Spleen (tissue), 7 donors: ENCODE measurements around the gene DOCK11.

Experiments
- CTCF ChIP-seq, 11 experiments: fragments of 200-600 bp in 7 of 11; fragments of 450-650 bp in 4 of 11; sonication (generic) in 4 of 11; IDR thresholded peaks in 8 of 11; conservative IDR thresholded peaks in 3 of 11; 1 replicate in 7 of 11; 2 replicates in 4 of 11; pipeline versions ENCODE4 v1.4.0 to v1.8.0; 2016 to 2021; ENCODE audit warnings: antibody characterized with exemption in 11 of 11, inconsistent platforms in 4 of 11, mild to moderate bottlenecking in 1 of 11
- POLR2A ChIP-seq, 3 donors: fragments of 450-650 bp; IDR thresholded peaks; one replicate each; pipeline ENCODE4 v1.5.1; 2017; ENCODE audit warnings: antibody characterized with exemption in 3 of 3, mild to moderate bottlenecking in 1 of 3
- donor health status: DM: no; HTN: no; CAD: no; lungs with moderate emphysema.
- donor health status: DM: no; HTN: no; CAD: no.
- donor health status: DM: no; HTN: no; CAD: no.

- no peak for TF ChIP-seq CTCF (IDR thresholded peaks at IDR 0.05 in 8 of 11, conservative IDR thresholded peaks at IDR 0.05 in 3 of 11)
- no peak for TF ChIP-seq POLR2A (IDR thresholded peaks at IDR 0.05)
Measured at GRCh38 chrX:118588715-118589114, 93.1 kb downstream of the DOCK11 start.
